ENCODE data around the gene MB. TPM values are rescaled to one million over a fixed set of nuclear protein-coding genes. Genes with fewer than 3 reads are reported as not detected.

MB gene
- total RNA-seq, 2 experiments from 2014 or later, result not detected

DNA sequence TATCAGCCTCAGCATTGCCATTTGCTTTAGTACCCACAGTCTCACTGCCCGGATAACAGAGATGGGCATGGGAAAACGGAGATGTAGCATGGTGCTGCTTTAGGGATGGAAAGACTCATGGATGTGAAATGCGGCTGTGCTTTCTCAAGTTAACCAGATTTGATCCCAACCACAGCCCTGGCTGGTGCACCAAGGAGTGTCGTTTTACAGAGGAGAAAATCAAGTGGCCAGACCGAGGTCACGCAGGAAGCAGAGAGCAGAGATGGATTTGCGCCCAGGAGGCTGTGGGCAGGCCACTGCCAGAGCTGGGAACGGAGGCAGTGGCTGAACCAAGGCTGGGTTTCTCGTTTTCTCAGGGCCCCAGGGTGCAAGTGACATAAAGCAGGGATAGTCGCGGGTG lies 9.0 kb downstream of the MB start:
- Mint-ChIP-seq H3K27me3 (peaks cover 13% of the 10 kb centered on the region), H3K4me1 (ENCODE audit: low read depth) (no peaks in the 10 kb centered on the region), H3K36me3 (ENCODE audit: low read depth) (no peaks in the 10 kb centered on the region), H3K4me3 (no peak overlapping the region), H3K9me3 (no peaks in the 10 kb centered on the region), H3K27ac (no peak overlapping the region)
- H3K27ac ChIP-seq (ENCODE audit: low read depth in 1 of 2, low read length in 2 of 2), result no peak overlapping the region
- DNase-seq, result no peak
- ChIA-PET CTCF (no interaction called here), POLR2A (no interaction called here)
- H3K9me3 ChIP-seq (ENCODE audit: control insufficient read depth in 1 of 2, insufficient read depth in 1 of 2, low read length in 2 of 2), result no peaks in the 10 kb centered on the region
- no peak for TF ChIP-seq CTCF (IDR thresholded peaks at IDR 0.05)
- no peak for ATAC-seq (ENCODE audit: poor library complexity)
- no peaks in the 10 kb centered on the region for H3K36me3 ChIP-seq (ENCODE audit: insufficient read depth, low read length)
- no peak overlapping the region for H3K4me3 ChIP-seq (ENCODE audit: low read length)
- peaks cover 7% of the 10 kb centered on the region for H3K4me1 ChIP-seq (ENCODE audit: insufficient read depth, low read length)
- intact Hi-C loops (cut with DNase I, micrococcal nuclease), result no loop called here
- peaks cover 2 to 4% of the 10 kb centered on the region in 2 experiments for H3K27me3 ChIP-seq (ENCODE audit: control insufficient read depth in 1 of 2, insufficient read depth in 2 of 2, low read length in 2 of 2)

GRCh38 chr22:35606916-35607315 lies 10.2 kb downstream of the MB start:
- Mint-ChIP-seq H3K27me3 (peaks cover 13% of the 10 kb centered on the region), H3K9me3 (no peaks in the 10 kb centered on the region), H3K27ac (no peak overlapping the region), H3K36me3 (ENCODE audit: low read depth) (no peaks in the 10 kb centered on the region), H3K4me3 (no peak overlapping the region), H3K4me1 (ENCODE audit: low read depth) (no peaks in the 10 kb centered on the region)
- Histone ChIP-seq H3K27me3 (ENCODE audit: control insufficient read depth in 1 of 2, insufficient read depth in 2 of 2, low read length in 2 of 2) (peaks cover 2 to 4% of the 10 kb centered on the region in 2 experiments), H3K9me3 (ENCODE audit: control insufficient read depth in 1 of 2, insufficient read depth in 1 of 2, low read length in 2 of 2) (no peaks in the 10 kb centered on the region), H3K4me3 (ENCODE audit: low read length) (no peak overlapping the region), H3K27ac (ENCODE audit: low read depth in 1 of 2, low read length in 2 of 2) (no peak overlapping the region), H3K36me3 (ENCODE audit: insufficient read depth, low read length) (no peaks in the 10 kb centered on the region), H3K4me1 (ENCODE audit: insufficient read depth, low read length) (peaks cover 7% of the 10 kb centered on the region)
- no peak for ATAC-seq (ENCODE audit: poor library complexity)
- ChIA-PET POLR2A (no interaction called here), CTCF (no interaction called here)
- no peak for TF ChIP-seq CTCF (IDR thresholded peaks at IDR 0.05)
- intact Hi-C loops (cut with DNase I, micrococcal nuclease), result no loop called here
- DNase-seq, result no peak

DNA sequence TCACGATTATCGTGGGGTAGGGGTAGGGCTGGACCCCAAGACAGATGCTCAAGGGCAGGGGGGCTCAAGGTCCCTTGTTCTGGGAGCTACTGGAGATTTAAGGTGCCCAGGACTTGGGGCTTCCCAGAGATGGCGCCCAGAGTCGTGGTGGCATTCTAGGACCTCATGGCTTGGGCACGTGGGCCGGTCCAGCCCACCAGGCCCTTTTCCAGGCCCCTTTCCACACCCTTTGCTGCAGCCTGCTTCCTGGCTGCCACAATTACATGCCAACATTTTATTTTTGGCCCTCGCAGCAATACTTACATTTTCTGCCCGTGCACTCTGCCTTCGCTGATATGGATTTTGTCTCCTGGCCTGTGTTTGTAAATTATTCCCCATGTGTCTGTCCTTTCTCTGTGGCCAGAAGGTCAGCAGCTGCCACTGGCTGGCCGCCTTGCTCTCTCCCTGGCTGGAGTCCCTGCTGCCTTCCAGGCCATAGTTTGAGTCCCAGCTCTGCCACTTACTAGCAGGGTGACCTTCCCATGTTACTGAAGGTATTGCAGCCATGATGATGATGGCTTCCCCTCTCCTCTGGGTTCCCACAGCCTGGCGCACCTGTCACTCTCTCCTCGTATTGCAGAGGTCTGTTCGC lies 11.2 kb downstream of the MB start:
- Mint-ChIP-seq H3K4me1 (ENCODE audit: low read depth) (no peaks in the 10 kb centered on the region), H3K27me3 (peaks cover 12% of the 10 kb centered on the region), H3K27ac (no peak overlapping the region), H3K36me3 (ENCODE audit: low read depth) (no peaks in the 10 kb centered on the region), H3K9me3 (no peaks in the 10 kb centered on the region), H3K4me3 (no peak overlapping the region)
- Histone ChIP-seq H3K9me3 (ENCODE audit: control insufficient read depth in 1 of 2, insufficient read depth in 1 of 2, low read length in 2 of 2) (no peaks in the 10 kb centered on the region), H3K4me1 (ENCODE audit: insufficient read depth, low read length) (no peaks in the 10 kb centered on the region), H3K36me3 (ENCODE audit: insufficient read depth, low read length) (no peaks in the 10 kb centered on the region), H3K27ac (ENCODE audit: low read depth in 1 of 2, low read length in 2 of 2) (no peak overlapping the region), H3K4me3 (ENCODE audit: low read length) (no peak overlapping the region), H3K27me3 (ENCODE audit: control insufficient read depth in 1 of 2, insufficient read depth in 2 of 2, low read length in 2 of 2) (peaks cover 2 to 4% of the 10 kb centered on the region in 2 experiments)
- intact Hi-C loops (cut with DNase I, micrococcal nuclease), result no loop called here
- DNase-seq (no peak), ATAC-seq (ENCODE audit: poor library complexity) (no peak)
- ChIA-PET CTCF (no interaction called here), POLR2A (no interaction called here)
- no peak for TF ChIP-seq CTCF (IDR thresholded peaks at IDR 0.05)
